Cardiac septum (tissue), 1 donor: ENCODE results near the gene TBP. TPM values are rescaled to one million over a fixed set of nuclear protein-coding genes. Genes with fewer than 3 reads are reported as not detected.
A peak's percentile ranks its signal among the peaks of the same experiment; 100 is the strongest.
"Not testable (repeated sequence)": the region's sequence is repeated elsewhere in the genome, so short reads cannot be mapped to it uniquely, and the experiment has no call there.

ENCODE experiments used
- DNase-seq: peaks from one replicate; pipeline ENCODE4 v3.0.0-alpha.2; 2020; ENCODE audit warnings: low spot score
- intact Hi-C: fragments of 100-400 bp; cut with DNase I; formaldehyde crosslinking; loops from one replicate; pipeline ENCODE4 v1.14.0; 2022
- long read RNA-seq: library from polyadenylated mRNA; unstranded; transcript quantifications from one replicate; pipeline ENCODE4 v2.0.0, GENCODE V29; 2021
- total RNA-seq: library from RNA; stranded (reverse); fragmentation: NEBNext Ultra II Directional; extraction: Animal tissue kit (Norgen Biotek cat#: 25700); gene quantifications from one replicate; pipeline ENCODE4 v1.2.1, GENCODE V29; 2021
- donor health status: DM: no; HTN: no; CAD: no.

The TBP gene
- 7.6 TPM for total RNA-seq
- long read RNA-seq, transcript TBP-202 (8 exons, 1,903 nt) = major isoform, 7 of 12 reads
- long read RNA-seq, partial matches to known transcripts = 3 of 12 reads
- long read RNA-seq, other reads (novel, unspliced or antisense) = 0 of 12 reads

DNA sequence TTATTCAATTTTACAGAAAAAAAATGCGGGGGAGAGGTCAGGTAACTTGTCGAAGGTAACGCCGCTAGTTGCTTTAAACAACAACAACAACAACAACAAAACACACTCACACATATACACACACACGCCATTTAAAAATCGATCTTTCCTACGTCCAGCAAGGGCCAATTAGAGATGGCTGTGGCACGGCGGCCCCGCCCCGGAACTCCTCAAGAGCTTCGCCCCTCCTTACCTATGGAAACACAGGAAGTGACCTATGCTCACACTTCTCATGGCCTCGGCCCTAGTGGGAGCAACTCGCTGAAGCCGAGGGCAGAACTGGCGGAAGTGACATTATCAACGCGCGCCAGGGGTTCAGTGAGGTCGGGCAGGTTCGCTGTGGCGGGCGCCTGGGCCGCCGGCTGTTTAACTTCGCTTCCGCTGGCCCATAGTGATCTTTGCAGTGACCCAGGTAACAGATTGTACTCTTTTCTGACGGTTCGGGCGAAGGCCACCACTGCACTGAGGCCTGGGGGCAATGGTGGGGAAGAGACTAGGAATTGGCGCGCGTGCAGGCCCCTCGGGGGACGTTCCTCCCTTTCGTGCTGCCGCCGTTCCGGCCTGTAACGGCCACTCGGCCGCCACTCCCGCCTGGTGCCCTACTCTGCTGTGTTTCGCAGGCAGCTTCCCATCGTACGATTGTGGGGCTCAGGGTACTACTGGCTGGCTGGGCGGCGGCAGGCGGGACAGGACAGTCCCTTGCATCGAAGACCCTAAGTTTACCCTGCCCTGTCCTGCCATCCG is at the start of gene TBP:
Gene TBP (plus strand): TSS at position 357 of the 783 bp plus-strand sequence. CDS start 2,661 bp downstream, outside the sequence.
- intact Hi-C loops = loop anchor here (1.0 to 10.0 kb wide), 3 partner anchors 30 to 829 kb away; partner anchors contain the start of genes DYNLT2, ERMARD, PDCD2 and PHF10
- peak; percentile 99 for DNase-seq

DNA sequence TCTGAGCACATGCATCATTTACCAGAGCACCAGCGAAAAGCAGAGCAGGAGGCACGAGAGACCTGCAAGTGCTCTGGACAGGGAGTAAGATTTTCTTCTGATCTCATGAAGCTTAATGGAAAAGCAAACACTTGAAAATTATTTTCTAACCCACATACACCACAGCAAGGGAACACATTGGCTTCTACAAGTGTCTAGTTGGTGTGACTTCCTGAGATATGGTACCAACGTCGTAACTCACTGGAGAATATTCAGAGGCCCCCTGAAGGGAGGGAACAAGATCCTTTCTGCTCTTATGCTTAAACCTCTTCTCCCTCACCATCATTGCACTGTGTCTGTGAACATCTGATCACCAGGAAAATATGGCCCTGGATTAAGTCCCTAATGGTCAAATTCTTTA is 49.7 kb upstream of the TBP start:
- intact Hi-C loops = no loop called here
- DNase-seq = no peak

DNA sequence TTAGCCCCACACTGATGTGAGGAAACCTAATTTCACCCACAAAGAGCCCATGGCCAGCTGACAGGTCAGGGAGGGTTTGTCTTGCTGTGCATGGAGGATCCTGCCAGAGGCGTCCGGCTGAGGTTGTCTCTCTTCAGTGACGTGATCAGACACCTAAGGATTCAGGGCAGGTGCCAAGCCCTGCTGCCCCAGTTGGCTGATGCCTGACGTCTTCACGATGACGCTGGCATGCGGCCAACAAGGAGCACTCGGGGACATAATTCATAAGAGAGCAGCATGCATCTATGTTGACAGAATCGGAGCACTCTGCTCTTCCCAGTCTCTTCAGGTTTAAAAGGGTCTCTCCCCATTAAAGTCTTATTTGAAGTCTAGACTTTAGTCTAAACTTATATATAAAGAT is 48.9 kb upstream of the TBP start:
- intact Hi-C loops = no loop called here
- no peak for DNase-seq

DNA sequence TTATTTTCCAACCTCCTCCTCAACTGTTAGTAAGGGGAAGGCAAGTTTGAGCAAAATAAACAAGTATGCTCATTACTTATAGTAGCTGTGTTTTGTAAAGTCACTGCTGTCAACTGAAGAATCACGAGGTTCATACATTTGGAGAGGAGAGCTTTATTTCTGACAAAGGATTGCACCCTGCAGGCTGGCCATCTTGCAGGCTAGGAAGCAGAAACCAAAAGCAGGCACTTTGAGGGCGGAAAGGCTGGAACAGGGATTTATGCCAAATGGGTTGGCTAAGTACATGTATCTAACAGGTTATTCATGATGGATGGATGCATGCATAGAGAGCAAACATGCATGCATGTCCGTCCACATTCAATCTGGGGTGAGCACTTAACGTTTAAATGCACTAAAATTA is 47.7 kb upstream of the TBP start:
- intact Hi-C loops = no loop called here
- no peak for DNase-seq

DNA sequence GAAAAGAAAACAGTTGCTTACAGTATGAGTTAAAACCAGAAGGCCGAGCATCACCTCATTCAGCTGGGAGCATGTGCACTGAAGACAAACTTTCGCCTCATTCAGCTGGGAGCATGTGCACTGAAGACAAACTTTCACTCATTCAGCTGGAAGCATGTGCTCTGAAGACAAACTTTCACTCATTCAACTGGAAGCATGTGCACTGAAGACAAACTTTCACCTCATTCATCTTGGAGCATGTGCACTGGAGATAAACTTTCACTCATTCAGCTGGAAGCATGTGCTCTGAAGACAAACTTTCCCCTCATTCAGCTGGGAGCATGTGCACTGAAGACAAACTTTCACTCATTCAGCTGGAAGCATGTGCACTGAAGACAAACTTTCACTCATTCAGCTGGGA is 46.4 kb upstream of the TBP start:
- DNase-seq, intact Hi-C loops: not testable (repeated sequence)

DNA sequence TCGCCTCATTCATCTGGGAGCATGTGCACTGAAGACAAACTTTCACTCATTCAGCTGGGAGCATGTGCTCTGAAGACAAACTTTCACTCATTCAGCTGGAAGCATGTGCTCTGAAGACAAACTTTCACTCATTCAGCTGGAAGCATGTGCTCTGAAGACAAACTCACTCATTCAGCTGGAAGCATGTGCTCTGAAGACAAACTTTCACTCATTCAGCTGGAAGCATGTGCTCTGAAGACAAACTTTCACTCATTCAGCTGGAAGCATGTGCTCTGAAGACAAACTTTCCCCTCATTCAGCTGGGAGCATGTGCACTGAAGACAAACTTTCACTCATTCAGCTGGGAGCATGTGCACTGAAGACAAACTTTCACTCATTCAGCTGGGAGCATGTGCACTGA is 45.9 kb upstream of the TBP start:
- DNase-seq, intact Hi-C loops: not testable (repeated sequence)

DNA sequence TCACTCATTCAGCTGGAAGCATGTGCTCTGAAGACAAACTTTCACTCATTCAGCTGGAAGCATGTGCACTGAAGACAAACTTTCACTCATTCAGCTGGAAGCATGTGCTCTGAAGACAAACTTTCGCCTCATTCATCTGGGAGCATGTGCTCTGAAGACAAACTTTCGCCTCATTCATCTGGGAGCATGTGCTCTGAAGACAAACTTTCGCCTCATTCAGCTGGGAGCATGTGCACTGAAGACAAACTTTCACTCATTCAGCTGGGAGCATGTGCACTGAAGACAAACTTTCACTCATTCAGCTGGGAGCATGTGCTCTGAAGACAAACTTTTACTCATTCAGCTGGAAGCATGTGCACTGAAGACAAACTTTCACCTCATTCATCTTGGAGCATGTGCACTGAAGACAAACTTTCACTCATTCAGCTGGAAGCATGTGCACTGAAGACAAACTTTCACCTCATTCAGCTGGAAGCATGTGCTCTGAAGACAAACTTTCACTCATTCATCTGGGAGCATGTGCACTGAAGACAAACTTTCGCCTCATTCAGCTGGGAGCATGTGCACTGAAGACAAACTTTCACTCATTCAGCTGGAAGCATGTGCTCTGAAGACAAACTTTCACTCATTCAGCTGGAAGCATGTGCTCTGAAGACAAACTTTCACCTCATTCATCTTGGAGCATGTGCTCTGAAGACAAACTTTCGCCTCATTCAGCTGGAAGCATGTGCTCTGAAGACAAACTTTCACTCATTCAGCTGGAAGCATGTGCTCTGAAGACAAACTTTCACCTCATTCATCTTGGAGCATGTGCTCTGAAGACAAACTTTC is 45.1 kb upstream of the TBP start:
- DNase-seq, intact Hi-C loops: not testable (repeated sequence)

DNA sequence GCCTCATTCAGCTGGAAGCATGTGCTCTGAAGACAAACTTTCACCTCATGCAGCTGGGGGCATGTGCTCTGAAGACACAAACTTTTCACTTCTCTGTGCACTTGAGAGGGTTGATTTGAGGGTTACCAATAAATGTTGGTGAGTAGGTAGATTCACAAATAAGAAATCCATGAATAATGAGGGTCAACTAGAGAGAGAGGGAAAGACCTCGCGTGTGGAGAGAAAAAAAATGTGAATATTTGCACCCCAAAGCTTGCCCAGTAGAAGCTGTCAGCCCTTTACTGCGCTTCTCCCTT is 44.5 kb upstream of the TBP start:
- intact Hi-C loops = loop anchor here (10.0 kb wide), 1 partner anchor 555 kb away; no protein-coding TSS in a partner anchor
- DNase-seq = no peak

DNA sequence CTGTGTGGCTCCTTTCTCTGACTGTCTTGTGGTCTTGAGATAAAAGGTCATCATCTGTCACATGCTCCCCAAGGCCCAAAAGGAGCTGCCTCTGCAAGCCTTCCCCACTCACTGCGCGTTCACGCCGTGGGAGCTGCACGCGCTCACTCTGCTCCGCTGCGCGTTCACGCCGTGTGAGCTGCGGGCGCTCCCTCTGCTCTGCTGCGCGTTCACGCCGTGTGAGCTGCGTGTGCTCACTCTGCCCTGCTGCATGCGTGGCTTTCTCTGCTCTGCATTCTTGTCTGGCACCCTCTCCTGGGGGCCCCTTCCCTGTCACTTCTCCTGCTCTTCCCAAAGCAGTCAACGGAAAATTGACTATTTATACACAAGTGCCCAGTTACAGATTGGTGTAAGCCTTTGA is 43.5 kb upstream of the TBP start:
- intact Hi-C loops = loop anchor here (10.0 kb wide), 1 partner anchor 556 kb away; no protein-coding TSS in a partner anchor
- DNase-seq = no peak

DNA sequence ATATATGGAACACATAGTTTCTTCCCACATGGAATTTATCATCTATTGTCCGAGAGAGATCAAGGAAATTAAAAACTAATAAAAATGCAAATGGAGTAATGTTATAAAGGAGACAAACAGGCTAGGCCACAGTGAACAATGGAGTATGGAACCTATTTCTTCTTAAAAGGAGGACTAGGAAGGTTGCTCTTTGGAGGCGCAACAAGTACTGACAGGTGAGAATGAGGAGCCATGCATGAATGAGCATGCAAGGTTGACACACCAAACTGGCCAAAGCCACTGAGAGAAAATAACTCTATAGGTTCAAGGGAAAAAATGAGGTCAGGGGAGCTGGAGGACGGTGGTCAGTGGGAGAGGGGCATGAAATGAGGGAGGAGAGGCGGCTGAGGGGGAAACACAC is 41.9 kb upstream of the TBP start:
- DNase-seq = no peak
- intact Hi-C loops = loop anchor here (10.0 kb wide), 1 partner anchor 557 kb away; no protein-coding TSS in a partner anchor

DNA sequence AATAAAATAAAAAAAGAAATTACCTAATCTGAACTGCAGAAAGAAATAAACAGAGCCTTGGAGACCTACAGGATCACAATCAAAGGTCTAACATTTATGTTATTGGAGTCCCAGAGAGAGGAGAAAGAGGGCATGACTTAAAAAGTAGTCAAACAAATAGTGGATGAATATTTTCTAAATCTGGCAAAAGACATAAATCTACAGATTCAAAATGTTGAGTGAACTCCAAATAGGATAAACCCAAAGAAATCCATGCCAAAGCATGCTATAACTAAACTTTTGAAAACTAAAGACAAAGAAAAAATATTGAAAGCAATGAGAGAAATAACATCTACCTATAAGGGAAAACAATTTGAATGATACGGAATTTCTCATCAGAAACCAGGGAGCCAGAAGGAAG is 39.3 kb upstream of the TBP start:
- DNase-seq = no peak
- intact Hi-C loops = loop anchor here (10.0 kb wide), 1 partner anchor 560 kb away; no protein-coding TSS in a partner anchor

DNA sequence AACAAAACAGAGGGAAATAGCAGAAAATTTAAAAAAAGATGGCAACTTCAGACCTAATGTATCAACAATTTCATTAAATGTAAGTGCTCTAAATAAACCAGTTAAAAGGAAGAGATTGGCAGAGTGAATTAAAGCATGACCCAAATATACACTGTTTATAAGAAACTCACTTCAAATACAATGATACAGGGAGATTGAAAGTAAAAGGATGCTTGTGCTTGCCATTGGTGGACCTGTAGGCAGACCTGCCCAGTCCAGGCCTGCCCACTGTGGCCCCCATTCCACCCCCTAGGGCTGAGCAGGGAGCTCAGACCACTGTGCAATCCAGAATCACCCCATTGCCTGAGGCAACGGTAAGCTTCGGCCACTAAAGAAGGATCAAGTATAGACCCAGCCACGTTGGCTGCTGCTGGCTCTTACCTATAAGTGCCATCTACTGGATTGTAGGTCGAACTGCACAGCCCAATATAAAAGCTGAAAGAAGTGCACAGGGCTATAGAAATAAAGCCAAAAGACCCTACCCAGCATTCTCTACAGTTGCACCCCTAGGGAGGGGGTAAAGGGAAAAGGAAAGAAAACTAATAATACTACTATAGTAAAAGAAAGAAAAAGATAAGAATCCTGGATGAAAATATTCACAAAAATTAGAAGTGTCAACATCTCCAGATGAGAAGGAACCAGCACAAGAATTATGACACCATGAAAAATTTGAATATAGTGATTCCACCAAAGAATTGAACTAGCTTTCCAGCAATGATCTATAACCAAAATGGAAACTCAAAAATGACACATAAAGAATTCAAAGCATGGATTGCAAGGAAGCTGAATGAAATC is 37.2 kb upstream of the TBP start:
- intact Hi-C loops = loop anchor here (10.0 kb wide), 1 partner anchor 562 kb away; no protein-coding TSS in a partner anchor
- DNase-seq = no peak

DNA sequence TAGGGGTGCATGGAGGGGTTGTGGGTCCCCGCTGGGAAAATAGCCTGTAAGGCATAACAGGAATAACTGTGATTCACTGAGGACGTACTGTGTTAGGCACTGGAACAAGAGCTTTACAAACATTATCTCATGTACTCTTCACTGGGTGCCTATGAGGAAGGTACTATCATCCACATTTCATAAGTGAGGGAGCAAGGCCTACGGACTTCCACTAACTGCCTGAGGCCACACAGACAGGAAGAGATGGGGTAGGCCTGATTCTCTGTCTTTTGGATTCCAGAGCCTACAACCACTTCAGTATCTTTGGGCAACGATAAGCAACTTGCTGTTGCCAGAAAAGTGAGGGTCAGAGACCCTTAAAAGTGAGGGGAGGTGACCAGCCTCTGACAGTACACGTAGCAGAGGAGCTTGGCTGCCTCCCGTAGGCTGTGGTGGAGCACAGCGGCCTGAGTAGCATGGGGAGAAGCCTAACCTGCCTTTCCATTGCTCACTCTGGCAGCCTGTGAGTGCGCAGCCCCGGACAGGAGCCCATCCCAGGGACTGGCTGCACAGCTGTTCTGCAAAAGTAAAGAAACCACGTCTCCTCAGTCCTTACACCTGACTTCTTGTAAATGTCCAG is 31.5 kb upstream of the TBP start:
- intact Hi-C loops = no loop called here
- no peak for DNase-seq

DNA sequence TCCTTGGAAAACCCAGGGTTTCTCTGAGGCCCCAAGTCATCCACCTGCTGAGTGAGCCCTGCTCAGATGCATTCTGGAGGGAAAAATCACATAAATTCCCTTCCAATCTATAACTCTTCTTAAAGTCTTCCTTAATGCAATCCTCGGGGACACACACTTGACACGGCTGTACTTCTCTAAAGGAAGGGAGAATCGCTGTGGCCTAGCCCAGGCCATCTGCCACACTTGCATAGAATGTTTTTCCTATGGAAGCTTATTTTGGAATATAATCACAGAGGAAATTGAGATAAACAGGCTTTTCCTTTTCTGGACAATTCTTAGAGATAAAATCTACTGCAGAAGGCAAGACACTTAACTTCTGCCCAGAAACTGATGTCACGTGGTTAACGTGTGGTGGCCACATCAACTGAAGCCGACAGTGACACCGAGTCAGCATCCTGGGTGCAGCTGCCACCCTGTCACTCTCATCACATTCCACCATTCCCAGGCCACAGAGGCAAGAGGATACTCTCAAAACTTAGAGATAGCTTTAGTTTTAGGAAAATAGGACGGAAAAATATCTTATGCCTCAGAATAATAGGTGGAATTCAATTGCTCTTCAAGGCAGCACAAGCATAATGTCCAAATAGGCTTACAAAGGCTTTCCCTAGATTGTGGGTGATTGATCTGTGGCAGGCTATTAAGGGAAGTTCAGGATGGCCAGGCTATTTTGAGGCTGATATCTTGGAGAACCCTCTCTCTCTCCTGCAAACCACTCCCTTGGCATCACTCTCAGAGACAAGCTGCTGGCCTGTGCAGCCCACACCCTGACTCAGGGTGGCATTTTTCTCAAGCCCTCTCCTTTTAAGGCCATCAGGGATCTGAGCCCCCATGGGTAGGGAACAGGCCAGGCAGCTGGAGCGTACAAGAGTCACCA is 30.7 kb upstream of the TBP start:
- no peak for DNase-seq
- intact Hi-C loops = no loop called here

DNA sequence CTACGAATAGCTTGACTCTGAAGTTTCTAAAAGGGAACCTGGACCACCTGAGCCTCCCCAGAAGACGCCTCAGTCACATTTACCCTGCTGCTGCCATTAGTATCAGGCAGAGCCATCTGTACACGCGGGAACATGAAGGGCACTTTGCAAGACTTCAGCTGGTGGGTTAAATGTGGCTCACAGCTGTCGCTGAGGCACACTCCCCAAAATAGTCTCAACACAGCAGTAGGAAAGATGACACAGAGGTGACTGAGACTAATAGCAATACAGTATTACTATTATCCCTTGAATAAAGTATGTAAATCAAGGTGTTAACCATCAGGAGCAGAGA is 30.0 kb upstream of the TBP start:
- no peak for DNase-seq
- intact Hi-C loops = no loop called here

DNA sequence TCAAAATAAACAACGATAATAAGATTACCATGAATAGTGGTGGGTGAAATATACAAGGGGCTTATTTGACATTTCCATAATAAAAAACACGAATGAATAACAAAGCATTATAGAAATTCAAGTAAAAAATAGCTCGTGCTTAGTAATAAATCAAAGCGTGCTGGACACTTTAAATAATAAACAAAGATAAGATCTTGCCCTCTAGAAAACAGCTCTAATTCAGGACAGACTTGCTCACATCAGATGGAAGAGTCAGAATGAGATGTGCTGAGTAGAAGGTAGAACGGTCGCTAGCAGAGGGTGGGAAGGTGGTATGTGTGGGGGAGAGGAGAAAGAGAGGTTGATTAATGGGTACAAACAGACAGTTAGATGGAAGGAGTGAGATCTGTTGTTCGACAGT is 28.4 kb upstream of the TBP start:
- intact Hi-C loops = loop anchor here (5.0 kb wide), 1 partner anchor 218 kb away; the partner anchor contains the start of gene FAM120B

DNA sequence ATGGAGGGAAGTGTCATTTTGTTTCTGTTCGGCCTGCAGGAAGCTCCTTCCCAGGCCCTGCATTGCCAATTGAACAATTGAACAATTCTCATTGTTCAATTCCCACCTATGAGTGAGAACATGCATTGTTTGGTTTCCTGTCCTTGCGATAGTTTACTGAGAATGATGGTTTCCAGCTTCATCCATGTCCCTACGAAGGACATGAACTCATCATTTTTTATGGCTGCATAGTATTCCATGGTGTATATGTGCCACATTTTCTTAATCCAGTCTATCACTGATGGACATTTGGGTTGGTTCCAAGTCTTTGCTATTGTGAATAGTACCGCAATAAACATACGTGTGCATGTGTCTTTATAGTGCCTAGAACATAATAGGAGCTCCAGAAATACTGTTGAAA is 26.2 kb upstream of the TBP start:
- not testable (repeated sequence) for DNase-seq
- intact Hi-C loops = loop anchor here (2.0 to 5.0 kb wide), 2 partner anchors 221 to 697 kb away; partner anchors contain the start of gene FAM120B

More for the DNA sequence above, 28.4 kb upstream of the TBP start:
- no peak for DNase-seq
